Subcutaneous adipose tissue (tissue), 4 donors: ENCODE measurements around the gene COL21A1. TPM values are rescaled to one million over a fixed set of nuclear protein-coding genes. Genes with fewer than 3 reads are reported as not detected.

Source experiments
- total RNA-seq, 4 donors: library from RNA; depleted of rRNA; stranded (reverse); fragments of >200 nt; gene quantifications; one replicate each; pipeline ENCODE4 v1.1.0, GENCODE V29; 2016
- TF ChIP-seq, protein P1 (sequence below): fragments of 450-650 bp; IDR thresholded peaks from one replicate; pipeline ENCODE4 v1.5.1; 2016; ENCODE audit warnings: low read depth, mild to moderate bottlenecking, control low read depth, antibody characterized with exemption, moderate library complexity

COL21A1 gene
- total RNA-seq, 4 donors from 2014 or later, result 1.1 to 28.3 (median 2.0) TPM

DNA sequence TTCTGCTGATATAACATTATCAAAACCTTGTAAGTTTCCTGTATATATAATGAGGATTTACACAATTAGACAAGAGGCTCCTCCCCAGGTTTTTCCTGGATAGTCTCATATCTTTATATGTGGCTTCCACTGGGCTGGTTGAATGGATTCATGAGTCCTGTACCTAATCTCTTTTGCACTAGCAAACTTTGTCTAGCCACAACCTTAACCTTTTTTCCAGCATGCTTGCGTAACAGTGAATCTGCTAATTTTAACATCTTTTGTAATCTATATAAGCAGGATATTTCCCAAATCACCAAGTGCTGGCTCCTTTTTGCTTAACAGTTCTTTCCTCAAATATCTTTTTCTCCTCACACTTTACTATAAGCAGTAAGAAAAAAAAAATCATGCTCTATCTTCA, 153.6 kb downstream of the COL21A1 start:
- TF ChIP-seq, protein P1, sequence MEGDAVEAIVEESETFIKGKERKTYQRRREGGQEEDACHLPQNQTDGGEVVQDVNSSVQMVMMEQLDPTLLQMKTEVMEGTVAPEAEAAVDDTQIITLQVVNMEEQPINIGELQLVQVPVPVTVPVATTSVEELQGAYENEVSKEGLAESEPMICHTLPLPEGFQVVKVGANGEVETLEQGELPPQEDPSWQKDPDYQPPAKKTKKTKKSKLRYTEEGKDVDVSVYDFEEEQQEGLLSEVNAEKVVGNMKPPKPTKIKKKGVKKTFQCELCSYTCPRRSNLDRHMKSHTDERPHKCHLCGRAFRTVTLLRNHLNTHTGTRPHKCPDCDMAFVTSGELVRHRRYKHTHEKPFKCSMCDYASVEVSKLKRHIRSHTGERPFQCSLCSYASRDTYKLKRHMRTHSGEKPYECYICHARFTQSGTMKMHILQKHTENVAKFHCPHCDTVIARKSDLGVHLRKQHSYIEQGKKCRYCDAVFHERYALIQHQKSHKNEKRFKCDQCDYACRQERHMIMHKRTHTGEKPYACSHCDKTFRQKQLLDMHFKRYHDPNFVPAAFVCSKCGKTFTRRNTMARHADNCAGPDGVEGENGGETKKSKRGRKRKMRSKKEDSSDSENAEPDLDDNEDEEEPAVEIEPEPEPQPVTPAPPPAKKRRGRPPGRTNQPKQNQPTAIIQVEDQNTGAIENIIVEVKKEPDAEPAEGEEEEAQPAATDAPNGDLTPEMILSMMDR, result no peak

DNA sequence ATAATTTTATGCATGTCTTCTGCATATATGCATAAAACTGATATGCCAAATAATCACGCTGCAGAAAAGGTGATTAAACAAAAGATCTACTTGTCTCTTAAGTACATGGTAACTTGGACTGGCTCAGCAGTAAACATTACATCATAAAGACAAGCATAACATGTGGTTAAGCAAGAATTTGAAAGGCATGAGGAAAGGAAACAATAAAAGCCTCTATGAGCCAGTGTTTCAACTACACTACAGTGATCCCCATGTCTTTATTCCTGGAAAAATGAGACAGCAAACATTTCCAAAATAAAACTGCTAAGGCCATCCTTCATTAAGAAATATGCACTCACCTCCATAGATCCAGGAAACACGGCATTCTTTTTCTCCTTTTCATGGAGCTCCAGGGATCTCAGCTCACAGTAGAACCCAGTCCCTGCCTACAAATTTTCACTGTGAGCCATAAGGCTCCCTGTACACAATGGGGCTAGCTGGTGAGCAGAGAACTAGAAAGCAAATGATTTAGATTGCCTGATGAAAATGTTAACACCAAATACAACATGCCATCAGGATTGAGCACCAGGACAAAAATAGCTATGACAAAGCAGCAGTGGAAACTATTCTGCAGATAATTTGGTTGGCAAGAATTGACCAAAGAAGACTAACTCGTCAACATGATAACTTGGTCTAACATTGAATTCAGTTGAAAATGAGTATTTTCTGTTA, 156.1 kb downstream of the COL21A1 start:
- TF ChIP-seq, protein P1, result no peak

DNA sequence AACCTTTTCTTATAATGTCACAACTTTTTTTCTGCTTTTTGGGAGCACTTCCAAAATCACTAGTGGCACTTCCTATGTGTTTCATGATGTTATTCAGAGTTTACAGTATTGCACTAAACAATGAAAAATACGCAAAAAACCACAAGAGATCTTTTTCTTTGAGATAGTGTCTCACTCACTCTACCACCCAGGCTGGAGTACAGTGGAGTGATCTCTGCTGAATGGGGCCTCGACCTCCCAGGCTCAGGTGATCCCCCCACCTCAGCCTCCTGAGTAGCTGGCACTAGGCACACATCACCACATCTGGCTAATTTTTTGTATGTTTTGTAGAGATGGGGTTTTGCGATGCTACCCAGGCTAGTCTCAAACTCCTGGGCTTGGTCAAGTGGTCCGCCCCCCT, 158.7 kb downstream of the COL21A1 start:
- TF ChIP-seq, protein P1, result no peak

DNA sequence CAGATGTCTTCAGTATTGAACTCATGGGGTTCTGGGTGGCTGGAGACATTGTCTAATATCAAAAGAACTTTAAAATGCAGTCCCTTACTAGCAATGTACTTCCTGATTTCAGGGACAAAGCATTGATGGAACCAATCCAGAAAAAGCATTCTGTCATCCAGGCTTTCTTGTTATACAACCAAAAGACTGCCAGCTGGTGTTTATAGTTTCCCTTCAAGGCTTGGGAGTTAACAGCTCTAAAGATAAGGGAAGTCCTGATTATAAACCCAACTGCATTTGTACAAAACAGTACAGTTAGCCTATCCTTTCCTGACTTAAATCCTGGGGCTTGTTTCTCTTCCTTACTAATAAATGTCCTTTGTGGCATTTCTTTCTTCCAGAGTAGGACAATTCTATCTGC, 160.0 kb downstream of the COL21A1 start:
- TF ChIP-seq, protein P1, result no peak

DNA sequence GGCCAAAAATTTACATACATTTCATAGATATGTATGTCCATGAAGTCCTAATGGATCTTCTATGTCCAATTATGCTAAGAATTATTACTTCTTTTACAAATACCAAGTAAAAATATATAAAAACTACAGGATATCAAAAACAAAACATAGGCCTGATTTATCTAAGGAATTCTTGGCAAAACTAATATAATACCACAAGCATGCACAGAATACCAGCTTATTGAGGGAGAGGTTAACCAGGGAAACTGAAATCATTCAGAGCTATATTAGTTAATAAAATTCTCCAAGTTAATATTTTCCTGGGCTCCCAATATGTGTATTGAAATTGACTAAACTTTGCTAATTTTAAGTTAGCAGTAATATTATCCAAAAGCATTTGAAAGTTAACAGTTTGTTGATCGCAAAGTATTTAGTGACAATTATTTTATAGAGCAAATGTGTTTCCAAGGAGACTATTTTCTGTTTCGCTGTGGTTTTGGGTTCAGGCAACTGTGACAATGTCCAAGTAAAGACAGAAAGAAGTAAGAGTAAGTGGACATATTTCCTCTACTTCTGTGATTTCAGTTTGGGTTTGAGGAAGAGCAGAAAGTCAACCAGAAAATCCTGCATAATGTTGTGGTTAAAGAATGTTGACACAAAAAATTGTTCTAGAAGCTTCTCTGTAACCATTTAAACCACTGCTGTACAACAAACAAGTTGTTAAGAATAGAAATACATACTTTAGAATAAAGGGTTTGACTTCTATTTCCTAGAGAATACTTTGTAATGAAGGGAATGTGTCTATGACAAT, 167.4 kb downstream of the COL21A1 start:
- TF ChIP-seq, protein P1, result no peak

DNA sequence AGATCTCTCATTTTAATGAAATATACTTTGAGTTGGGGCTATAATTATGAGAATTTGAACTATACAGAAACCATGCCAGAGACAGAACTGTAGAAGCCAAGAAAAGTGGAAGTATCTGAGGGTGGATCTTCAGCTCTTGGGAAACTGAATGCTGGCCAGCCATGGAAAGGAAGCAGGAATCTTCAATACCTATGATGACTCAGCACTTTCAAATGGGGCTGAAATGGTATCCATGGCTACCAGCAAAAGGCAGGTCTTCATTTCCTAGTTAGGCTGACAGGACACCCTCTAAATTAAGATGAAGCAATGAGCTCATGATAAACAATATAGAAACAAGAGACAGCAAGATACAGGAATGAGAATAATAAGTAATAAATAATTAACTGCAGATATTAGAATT, 171.3 kb downstream of the COL21A1 start:
- TF ChIP-seq, protein P1, result no peak

DNA sequence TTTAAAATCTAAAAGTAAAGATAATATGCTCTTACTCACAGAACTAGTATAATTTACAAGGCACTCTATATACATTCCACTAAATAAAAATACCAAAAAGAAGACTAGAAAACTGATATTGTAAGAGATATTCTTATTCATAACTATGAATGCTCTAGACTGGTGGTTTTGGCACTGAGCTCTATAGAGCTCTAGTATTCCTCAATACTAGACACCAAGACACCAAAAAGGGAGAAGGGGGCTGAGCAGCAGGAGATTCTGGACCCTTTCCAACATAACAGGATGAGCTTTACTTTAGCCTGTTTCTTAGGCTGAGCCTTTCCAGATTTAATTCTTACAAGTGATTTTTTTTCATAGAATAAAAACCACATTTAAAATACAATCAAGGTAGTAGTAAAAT, 173.6 kb downstream of the COL21A1 start:
- TF ChIP-seq, protein P1, result no peak
